SU-DHL-6 (cell line): ENCODE data around the gene ZNF22.

Source experiments
- H2AFZ ChIP-seq: fragments of 200-600 bp; sonication (generic); 2 replicates; pipeline ENCODE4 v1.6.1; 2014; ENCODE audit warnings: low read depth, mild to moderate bottlenecking, moderate library complexity, mixed read lengths, antibody characterized with exemption, low read length; ENCODE audit not compliant: severe bottlenecking
- H3F3A ChIP-seq: fragments of 200-600 bp; shearing (Covaris generic); 2 replicates; pipeline ENCODE4 v1.6.0; 2016; ENCODE audit warnings: antibody characterized with exemption, mild to moderate bottlenecking; ENCODE audit not compliant: insufficient read depth
- H3K27ac ChIP-seq: fragments of 200-600 bp; sonication (generic); 2 replicates; pipeline ENCODE4 v1.5.1; 2016; ENCODE audit warnings: low read depth, mild to moderate bottlenecking, low read length, moderate library complexity, mixed read lengths
- H3K27me3 ChIP-seq: fragments of 200-600 bp; sonication (generic), shearing (Covaris generic); 2 replicates; pipeline ENCODE4 v1.6.0; 2014; ENCODE audit warnings: mild to moderate bottlenecking, low read length
- H3K36me3 ChIP-seq: fragments of 200-600 bp; sonication (generic); 2 replicates; pipeline ENCODE4 v1.6.1; 2014; ENCODE audit warnings: mild to moderate bottlenecking, low read length, mixed read lengths
- H3K4me2 ChIP-seq: fragments of 300-600, 200-600 bp; shearing (Covaris generic), sonication (generic); 2 replicates; pipeline ENCODE4 v1.6.0; 2014; ENCODE audit warnings: low read length, low read depth, mild to moderate bottlenecking; ENCODE audit not compliant: poor library complexity, severe bottlenecking
- H3K4me3 ChIP-seq: fragments of 200-600 bp; sonication (generic); 2 replicates; pipeline ENCODE4 v1.5.1; 2014; ENCODE audit warnings: antibody characterized with exemption, low read length, mild to moderate bottlenecking, mixed read lengths; ENCODE audit not compliant: insufficient read depth, poor library complexity, severe bottlenecking
- H3K79me2 ChIP-seq: fragments of 200-600 bp; sonication (generic); 2 replicates; pipeline ENCODE4 v1.6.1; 2014; ENCODE audit warnings: mild to moderate bottlenecking, low read length, moderate library complexity; ENCODE audit not compliant: insufficient read depth
- H3K9ac ChIP-seq: fragments of 200-600 bp; sonication (generic); 2 replicates; pipeline ENCODE4 v1.7.0; 2014; ENCODE audit warnings: mild to moderate bottlenecking, low read length
- H3K9me2 ChIP-seq: fragments of 200-600 bp; sonication (generic); replicated peaks from 2 replicates; pipeline ENCODE4 v1.6.1; 2014; ENCODE audit warnings: low read length; ENCODE audit not compliant: insufficient read depth
- H3K9me3 ChIP-seq: fragments of 200-600 bp; sonication (generic); 2 replicates; pipeline ENCODE4 v1.6.1; 2014; ENCODE audit warnings: low read length, mixed read lengths; ENCODE audit not compliant: insufficient read depth
- H4K20me1 ChIP-seq: fragments of 200-600 bp; sonication (generic); 2 replicates; pipeline ENCODE4 v1.6.1; 2014; ENCODE audit warnings: low read depth, mild to moderate bottlenecking, antibody characterized with exemption, low read length, moderate library complexity, mixed read lengths
- CTCF ChIP-seq: fragments of 200-600 bp; sonication (generic); IDR thresholded peaks from one replicate; pipeline ENCODE4 v1.5.1; 2017; ENCODE audit warnings: antibody characterized with exemption, mild to moderate bottlenecking, low read length, moderate library complexity; ENCODE audit not compliant: insufficient read depth, poor library complexity, severe bottlenecking
- EZH2phosphoT487 ChIP-seq: fragments of 200-600 bp; sonication (generic), shearing (Covaris generic); conservative IDR thresholded peaks from 2 replicates; pipeline ENCODE4 v1.6.1; 2018; ENCODE audit warnings: mild to moderate bottlenecking, antibody characterized with exemption, low read length, moderate library complexity, mixed read lengths

Gene ZNF22

GRCh38 chr10:44990965-44991364, 9.8 kb upstream of the ZNF22 start:
- no peaks in the 10 kb centered on the region for H3K27me3 ChIP-seq
- H3K9me2 ChIP-seq, result no peaks in the 10 kb centered on the region
- H4K20me1 ChIP-seq, result no peaks in the 10 kb centered on the region
- TF ChIP-seq EZH2phosphoT487 (no peak), CTCF (no peak)
- H2AFZ ChIP-seq, result no peak overlapping the region
- no peaks in the 10 kb centered on the region for H3K9me3 ChIP-seq
- no peaks in the 10 kb centered on the region for H3K36me3 ChIP-seq
- H3K79me2 ChIP-seq, result no peaks in the 10 kb centered on the region
- H3K9ac ChIP-seq, result no peak overlapping the region
- no peak overlapping the region for H3K27ac ChIP-seq
- no peak overlapping the region for H3K4me3 ChIP-seq
- H3F3A ChIP-seq, result no peaks in the 10 kb centered on the region
- no peak overlapping the region for H3K4me2 ChIP-seq

- Histone ChIP-seq H3K9me2 (no peaks in the 10 kb centered on the region), H3K4me2 (no peak overlapping the region), H3K79me2 (no peaks in the 10 kb centered on the region), H3K4me3 (no peak overlapping the region), H3K36me3 (no peaks in the 10 kb centered on the region), H3F3A (no peaks in the 10 kb centered on the region), H4K20me1 (no peaks in the 10 kb centered on the region), H2AFZ (no peak overlapping the region), H3K9ac (no peak overlapping the region), H3K9me3 (no peaks in the 10 kb centered on the region), H3K27me3 (no peaks in the 10 kb centered on the region), H3K27ac (no peak overlapping the region)
- TF ChIP-seq EZH2phosphoT487, result no peak
- no peak for TF ChIP-seq CTCF
Measured at GRCh38 chr10:44991571-44991970, 9.2 kb upstream of the ZNF22 start.

DNA sequence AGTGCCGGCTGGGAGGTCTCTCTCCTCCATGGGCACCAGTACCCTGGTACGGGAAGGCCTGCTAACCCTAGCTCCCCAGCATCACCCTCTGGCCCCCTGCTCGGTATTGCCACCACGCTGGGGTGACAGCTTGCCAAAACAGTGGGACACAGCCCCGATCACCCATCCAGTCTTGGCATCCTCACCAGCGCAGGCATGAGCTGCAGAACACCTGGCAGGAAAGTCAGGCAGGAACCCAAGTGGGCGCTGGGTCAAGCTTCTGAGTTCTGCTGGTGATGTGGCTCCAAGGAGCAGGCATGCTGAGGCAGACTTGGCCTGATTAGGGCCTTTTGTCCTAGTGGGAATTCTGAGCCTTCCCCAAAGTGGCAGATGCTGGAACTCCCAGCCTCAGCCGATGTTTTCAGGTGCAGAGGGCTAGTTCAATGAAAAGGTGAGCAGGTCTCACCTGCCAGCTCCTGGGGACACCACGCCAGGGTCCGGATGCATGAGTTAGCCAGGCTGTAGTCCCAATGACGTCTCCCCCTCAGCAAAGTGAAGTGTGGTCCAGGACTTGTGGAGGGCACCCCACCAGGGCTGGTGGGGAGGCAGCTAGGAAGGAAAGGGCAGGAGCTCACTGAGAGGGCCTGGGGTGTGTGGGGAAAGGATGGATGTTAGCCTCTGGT, 8.5 kb upstream of the ZNF22 start:
- Histone ChIP-seq H3K9ac (no peak overlapping the region), H3K9me3 (no peaks in the 10 kb centered on the region), H3K4me3 (no peak overlapping the region), H2AFZ (no peak overlapping the region), H4K20me1 (no peaks in the 10 kb centered on the region), H3K79me2 (no peaks in the 10 kb centered on the region), H3K9me2 (no peaks in the 10 kb centered on the region), H3K4me2 (no peak overlapping the region), H3F3A (no peaks in the 10 kb centered on the region), H3K27ac (no peak overlapping the region), H3K27me3 (no peaks in the 10 kb centered on the region), H3K36me3 (no peaks in the 10 kb centered on the region)
- no peak for TF ChIP-seq EZH2phosphoT487
- TF ChIP-seq CTCF, result no peak
